ENCODE data around the gene REPS1. TPM values are rescaled to one million over a fixed set of nuclear protein-coding genes. Genes with fewer than 3 reads are reported as not detected.

The REPS1 gene, protein sequence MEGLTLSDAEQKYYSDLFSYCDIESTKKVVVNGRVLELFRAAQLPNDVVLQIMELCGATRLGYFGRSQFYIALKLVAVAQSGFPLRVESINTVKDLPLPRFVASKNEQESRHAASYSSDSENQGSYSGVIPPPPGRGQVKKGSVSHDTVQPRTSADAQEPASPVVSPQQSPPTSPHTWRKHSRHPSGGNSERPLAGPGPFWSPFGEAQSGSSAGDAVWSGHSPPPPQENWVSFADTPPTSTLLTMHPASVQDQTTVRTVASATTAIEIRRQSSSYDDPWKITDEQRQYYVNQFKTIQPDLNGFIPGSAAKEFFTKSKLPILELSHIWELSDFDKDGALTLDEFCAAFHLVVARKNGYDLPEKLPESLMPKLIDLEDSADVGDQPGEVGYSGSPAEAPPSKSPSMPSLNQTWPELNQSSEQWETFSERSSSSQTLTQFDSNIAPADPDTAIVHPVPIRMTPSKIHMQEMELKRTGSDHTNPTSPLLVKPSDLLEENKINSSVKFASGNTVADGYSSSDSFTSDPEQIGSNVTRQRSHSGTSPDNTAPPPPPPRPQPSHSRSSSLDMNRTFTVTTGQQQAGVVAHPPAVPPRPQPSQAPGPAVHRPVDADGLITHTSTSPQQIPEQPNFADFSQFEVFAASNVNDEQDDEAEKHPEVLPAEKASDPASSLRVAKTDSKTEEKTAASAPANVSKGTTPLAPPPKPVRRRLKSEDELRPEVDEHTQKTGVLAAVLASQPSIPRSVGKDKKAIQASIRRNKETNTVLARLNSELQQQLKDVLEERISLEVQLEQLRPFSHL
- polyA plus RNA-seq (2011; rRNA removed) (27.2 and 29.9 TPM in 2 replicates), polyA minus RNA-seq (2011; rRNA and poly(A)+ RNA removed) (19.2 and 27.2 TPM in 2 replicates)

DNA sequence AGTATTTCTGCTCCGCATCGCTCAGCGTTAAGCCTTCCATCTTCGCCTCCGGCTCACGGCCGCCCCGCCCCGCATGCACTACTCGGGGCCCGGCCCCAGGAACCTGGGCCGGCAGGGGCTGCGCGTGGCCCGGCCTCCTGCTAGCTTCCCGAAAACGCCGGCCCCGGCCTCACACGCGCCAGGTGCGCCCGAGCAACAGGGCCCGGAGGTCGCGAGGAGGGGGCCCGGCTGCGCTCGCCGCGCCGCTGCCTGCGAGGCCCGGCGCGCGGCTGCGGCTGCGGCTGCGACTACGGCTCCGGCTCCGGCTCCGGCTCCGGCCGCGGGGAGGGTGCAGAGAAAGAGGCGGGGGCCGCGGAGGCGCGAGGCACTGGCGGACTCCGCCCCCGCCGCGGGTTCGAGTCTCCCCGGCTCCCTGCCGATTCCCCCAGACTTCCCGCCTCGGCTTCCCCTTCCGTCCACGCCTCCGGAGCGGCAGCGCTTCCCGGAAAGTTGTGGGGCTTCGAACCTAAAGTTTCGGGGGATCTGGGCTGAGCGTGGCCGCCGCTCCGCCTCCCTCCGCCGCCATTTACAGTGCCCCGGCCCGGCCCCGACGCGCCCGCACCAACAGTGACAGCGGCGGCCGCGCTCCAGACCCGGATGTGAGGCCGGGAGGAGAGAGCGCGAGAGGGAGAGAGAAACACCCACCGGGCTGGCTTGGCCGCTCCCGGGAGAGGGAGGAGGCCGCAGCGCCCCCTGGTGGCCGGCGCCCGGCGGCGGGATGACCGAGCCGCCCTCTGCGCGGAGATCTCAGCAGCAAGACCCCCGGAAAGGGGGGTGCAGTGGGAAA lies at the start of gene REPS1:
Gene REPS1 (minus strand): TSS at position 611 of the 826 bp plus-strand sequence. CDS start 571 bp downstream, at position 40.
- DNase-seq (ENCODE audit: low read depth) = no peak
- ChIA-PET CTCF (interaction anchor here (0.6 to 6.3 kb wide), 9 partner anchors 12 to 182 kb away, joined by 3 to 50 read pairs (median 4); no protein-coding TSS in a partner anchor), POLR2A (interaction anchor here (0.6 kb wide), 1 partner anchor 1590 kb away, joined by 5 read pairs; no protein-coding TSS in a partner anchor)
- Histone ChIP-seq H3K36me3 (ENCODE audit: control insufficient read depth, insufficient read depth, low read length) (no peaks in the 10 kb centered on the region), H3K4me3 (ENCODE audit: low read depth, low read length) (peak within 1 kb of the TSS; percentile 93), H3K27me3 (ENCODE audit: control insufficient read depth, insufficient read depth, low read length) (no peaks in the 10 kb centered on the region)
- TF ChIP-seq, protein P1, sequence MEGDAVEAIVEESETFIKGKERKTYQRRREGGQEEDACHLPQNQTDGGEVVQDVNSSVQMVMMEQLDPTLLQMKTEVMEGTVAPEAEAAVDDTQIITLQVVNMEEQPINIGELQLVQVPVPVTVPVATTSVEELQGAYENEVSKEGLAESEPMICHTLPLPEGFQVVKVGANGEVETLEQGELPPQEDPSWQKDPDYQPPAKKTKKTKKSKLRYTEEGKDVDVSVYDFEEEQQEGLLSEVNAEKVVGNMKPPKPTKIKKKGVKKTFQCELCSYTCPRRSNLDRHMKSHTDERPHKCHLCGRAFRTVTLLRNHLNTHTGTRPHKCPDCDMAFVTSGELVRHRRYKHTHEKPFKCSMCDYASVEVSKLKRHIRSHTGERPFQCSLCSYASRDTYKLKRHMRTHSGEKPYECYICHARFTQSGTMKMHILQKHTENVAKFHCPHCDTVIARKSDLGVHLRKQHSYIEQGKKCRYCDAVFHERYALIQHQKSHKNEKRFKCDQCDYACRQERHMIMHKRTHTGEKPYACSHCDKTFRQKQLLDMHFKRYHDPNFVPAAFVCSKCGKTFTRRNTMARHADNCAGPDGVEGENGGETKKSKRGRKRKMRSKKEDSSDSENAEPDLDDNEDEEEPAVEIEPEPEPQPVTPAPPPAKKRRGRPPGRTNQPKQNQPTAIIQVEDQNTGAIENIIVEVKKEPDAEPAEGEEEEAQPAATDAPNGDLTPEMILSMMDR (IDR thresholded peaks at IDR 0.05; ENCODE audit: insufficient read depth, low read depth, low read length) = peak; percentile 80

DNA sequence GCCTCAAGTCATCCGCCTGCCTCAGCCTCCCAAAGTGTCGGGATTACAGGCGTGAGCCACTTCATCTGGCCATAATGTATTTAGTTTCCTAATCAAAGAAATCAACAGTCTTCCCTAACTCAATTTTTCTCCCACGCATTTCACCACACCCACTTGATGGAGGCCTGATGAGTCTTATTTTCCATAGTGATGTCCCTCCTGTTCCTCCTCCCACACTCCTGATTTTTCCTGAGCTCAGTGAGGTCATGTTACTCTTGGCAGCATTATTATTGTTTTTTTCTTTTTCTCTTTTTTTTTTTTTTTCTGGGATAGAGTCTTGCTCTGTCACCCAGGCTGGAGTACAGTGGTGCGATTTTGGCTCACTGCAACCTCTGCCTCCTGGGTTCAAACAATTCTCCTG lies 49.4 kb upstream of the REPS1 start:
- no peak for DNase-seq (ENCODE audit: low read depth)
- TF ChIP-seq, protein P1 (IDR thresholded peaks at IDR 0.05; ENCODE audit: insufficient read depth, low read depth, low read length) = no peak
- CTCF ChIA-PET = no interaction called here
- H3K4me3 ChIP-seq (ENCODE audit: low read depth, low read length) = no peak overlapping the region
- POLR2A ChIA-PET = interaction anchor here (0.6 kb wide), 1 partner anchor 135 kb away, joined by 8 read pairs; no protein-coding TSS in a partner anchor
- peaks cover 3% of the 10 kb centered on the region for H3K36me3 ChIP-seq (ENCODE audit: control insufficient read depth, insufficient read depth, low read length)
- H3K27me3 ChIP-seq (ENCODE audit: control insufficient read depth, insufficient read depth, low read length) = no peaks in the 10 kb centered on the region

- POLR2A ChIA-PET = no interaction called here
- H3K4me3 ChIP-seq (ENCODE audit: low read depth, low read length) = no peak overlapping the region
- DNase-seq (ENCODE audit: low read depth) = no peak
- peaks cover 3% of the 10 kb centered on the region; the same call in 1 of the 2 replicates for H3K36me3 ChIP-seq (ENCODE audit: control insufficient read depth, insufficient read depth, low read length)
- H3K27me3 ChIP-seq (ENCODE audit: control insufficient read depth, insufficient read depth, low read length) = no peaks in the 10 kb centered on the region
- CTCF ChIA-PET = no interaction called here
- TF ChIP-seq, protein P1 (IDR thresholded peaks at IDR 0.05; ENCODE audit: insufficient read depth, low read depth, low read length) = no peak
Measured at GRCh38 chr6:139030228-139030963, 42.3 kb upstream of the REPS1 start.

DNA sequence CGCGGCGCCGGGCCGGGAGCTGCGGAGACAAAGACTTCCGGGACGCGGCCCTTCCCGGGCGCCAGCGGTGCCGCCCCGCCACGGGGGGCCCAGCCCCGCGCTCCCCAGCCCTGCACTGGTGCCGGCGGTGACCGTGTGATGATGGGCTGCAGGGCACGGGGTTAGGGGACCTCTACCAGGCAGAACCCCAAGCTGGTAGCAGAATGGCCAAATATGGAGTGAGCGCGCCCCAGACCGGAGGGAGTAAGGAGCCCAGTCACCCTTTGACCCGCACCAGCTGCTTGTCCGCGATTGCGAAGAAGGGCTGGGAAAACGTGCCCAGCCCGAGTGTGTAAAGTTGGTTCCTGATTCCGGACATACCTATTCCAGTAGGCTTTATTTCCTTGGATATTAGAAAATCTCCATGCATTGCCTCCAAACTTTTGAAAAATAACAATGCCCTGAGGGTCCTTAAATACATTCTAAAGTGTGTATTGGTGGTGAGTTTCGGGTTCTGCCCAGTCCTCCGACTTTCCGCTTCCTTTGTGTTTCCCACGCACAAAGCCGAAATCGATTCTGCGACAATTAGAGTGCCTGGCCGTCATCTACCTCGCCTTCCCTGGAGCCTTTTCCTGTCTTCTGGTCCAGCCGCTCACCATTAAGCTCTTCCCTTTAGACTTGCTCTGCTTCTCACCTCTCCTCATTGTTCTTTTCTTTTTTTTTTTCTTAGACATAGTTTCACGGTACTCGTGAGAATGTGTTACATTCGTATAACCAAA lies 41.6 kb upstream of the REPS1 start:
- Histone ChIP-seq H3K4me3 (ENCODE audit: low read depth, low read length) (peak overlapping the region; percentile 68), H3K27me3 (ENCODE audit: control insufficient read depth, insufficient read depth, low read length) (no peaks in the 10 kb centered on the region), H3K36me3 (ENCODE audit: control insufficient read depth, insufficient read depth, low read length) (peaks cover 3% of the 10 kb centered on the region; the same call in 1 of the 2 replicates)
- POLR2A ChIA-PET = interaction anchor here (0.6 kb wide), 1 partner anchor 70 kb away, joined by 3 read pairs; no protein-coding TSS in a partner anchor
- TF ChIP-seq, protein P1 (IDR thresholded peaks at IDR 0.05; ENCODE audit: insufficient read depth, low read depth, low read length) = no peak
- no peak for DNase-seq (ENCODE audit: low read depth)
- CTCF ChIA-PET = no interaction called here
